Heart left ventricle (tissue), 13 donors: ENCODE measurements around the gene CTDSPL2.

ENCODE experiments used
- CTCF ChIP-seq, 12 donors: fragments of 200-600 bp; sonication (generic) in 4 of 12; IDR thresholded peaks; one replicate each; pipeline versions ENCODE4 v1.5.0 to v1.8.0; 2018 to 2022; ENCODE audit warnings: antibody characterized with exemption in 12 of 12, mild to moderate bottlenecking in 5 of 12
- POLR2A ChIP-seq, 2 donors: fragments of 450-650 bp; IDR thresholded peaks; one replicate each; pipeline ENCODE4 v1.6.1; 2017; ENCODE audit warnings: antibody characterized with exemption in 2 of 2, mild to moderate bottlenecking in 2 of 2, moderate library complexity in 2 of 2
- donor health status: ischemic (EF 13 %, LVEDD 7.1; RV severe dilation, severe dysfunction).
- donor health status: DM: no; HTN: yes; CAD: no.
- donor health status: DM: no; HTN: no; CAD: no.
- donor health status: ischemic (EF 25% LVEDD 6.9; RV normal size, moderate dysfunction).
- donor health status: ischemic (EF 25% LVEDD 5.7; RV mildly dilated, moderate dysfunction).
- donor health status: ischemic (EF 35%, LVEDD 5.7; RV mildly dilated, moderate dysfunction).
- donor health status: nonischemic (EF 11% LVEDD 7.7; RV severe dilation, severe dysfunction).
- donor health status: DM: yes; HTN: yes; CAD: no.
- donor health status: PGD.
- donor health status: ischemic (EF 29% LVEDD 5.4; RV normal size, mild dysfunction).
- donor health status: nonischemic (EF 23%, LVEDD 6.1; RV moderate dilation, normal function).

- no peak for TF ChIP-seq CTCF (IDR thresholded peaks at IDR 0.05)
- TF ChIP-seq POLR2A (IDR thresholded peaks at IDR 0.05) = no peak
Observed at GRCh38 chr15:44471885-44472455, 44.5 kb downstream of the CTDSPL2 start.
